GM19240 (cell line): Measurements from ENCODE around the gene SEMA5B.

ENCODE experiments used
- DNase-seq: peaks from one replicate; pipeline ENCODE4 v3.0.0; 2011; ENCODE audit warnings: low spot score; ENCODE audit not compliant: insufficient read length

Gene SEMA5B

GRCh38 chr3:123025642-123026521, 1.7 kb downstream of the SEMA5B start:
- no peak for DNase-seq

GRCh38 chr3:123024056-123024455, 3.5 kb downstream of the SEMA5B start:
- DNase-seq, result no peak

- no peak for DNase-seq
Measured at GRCh38 chr3:123021996-123022510, 5.5 kb downstream of the SEMA5B start.

DNA sequence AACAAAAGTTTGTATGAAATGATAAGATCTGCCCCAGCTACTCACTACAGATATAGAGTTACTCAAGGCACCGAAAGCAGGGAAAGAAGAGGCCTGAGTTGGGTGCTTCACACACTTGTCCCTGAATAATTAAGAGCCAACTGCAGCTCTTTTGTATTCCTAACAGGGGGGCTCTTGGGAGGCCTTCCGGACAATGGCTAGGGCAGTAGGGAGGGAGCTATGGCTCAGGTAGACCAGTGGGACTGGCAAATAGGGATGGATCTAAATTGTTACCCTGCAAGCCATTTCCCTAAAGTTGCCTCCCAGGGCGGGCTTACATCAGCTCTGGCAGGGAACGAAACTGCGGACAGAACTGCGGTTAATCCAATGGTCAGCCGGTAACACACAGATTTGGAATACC, 6.2 kb downstream of the SEMA5B start:
- DNase-seq, result no peak

DNA sequence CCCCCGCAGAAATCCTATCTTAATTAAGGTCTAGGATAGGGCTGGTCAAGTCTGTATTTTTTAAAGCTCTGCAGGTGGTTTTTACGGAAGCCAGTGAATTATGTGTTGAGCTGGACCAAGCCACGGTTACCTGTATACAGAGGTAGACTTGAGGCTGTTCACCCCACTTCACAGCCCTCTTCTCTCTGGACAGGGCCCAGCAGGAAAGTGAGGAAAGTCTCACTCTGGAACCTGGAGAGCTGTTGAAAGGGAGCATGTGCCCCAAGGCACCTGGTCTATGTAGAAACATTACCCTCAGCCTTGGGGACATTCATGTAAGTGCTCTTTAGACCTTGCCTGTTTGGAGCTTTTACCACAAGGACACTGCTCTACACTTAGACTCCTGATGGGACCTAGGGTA, 6.9 kb downstream of the SEMA5B start:
- no peak for DNase-seq

- no peak for DNase-seq
Measured at GRCh38 chr3:123019591-123019990, 8.0 kb downstream of the SEMA5B start.

DNA sequence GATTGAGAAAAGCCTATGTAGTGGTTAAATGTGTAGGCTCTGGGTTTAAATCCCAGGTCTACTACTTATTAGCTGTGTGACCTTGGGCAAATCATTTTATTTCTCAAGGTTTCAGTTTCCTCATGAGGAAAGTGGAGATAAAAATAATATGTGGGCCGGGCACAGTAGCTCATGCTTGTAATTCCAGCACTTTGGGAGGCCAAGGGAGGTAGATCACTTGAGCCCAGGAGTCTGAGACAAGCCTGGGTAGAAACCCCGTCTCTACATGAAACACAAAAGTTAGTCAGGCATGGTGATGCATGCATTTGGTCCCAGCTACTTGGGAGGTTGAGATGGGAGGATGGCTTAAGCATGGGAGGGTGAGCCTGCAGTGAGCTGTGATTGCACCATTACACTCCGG, 8.4 kb downstream of the SEMA5B start:
- no peak for DNase-seq

DNA sequence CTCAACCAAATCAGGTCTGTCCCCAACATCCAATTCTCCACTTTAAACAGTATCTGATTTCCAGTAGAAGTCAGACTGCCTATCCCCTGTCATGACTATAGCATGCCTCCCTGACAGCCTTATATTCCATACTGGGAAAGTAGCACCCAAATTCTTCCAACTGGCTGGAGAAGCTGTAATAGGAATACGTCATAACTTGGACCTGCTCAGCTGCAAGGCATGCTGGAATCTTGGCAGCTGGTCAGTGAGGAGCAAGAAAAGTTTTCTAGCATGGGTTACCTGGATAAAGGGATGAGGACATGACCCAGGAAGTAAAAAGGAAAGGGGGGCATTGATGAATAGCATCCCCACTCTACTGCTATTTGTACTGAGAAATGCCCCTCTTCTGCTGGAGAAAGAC, 8.9 kb downstream of the SEMA5B start:
- DNase-seq, result no peak

DNA sequence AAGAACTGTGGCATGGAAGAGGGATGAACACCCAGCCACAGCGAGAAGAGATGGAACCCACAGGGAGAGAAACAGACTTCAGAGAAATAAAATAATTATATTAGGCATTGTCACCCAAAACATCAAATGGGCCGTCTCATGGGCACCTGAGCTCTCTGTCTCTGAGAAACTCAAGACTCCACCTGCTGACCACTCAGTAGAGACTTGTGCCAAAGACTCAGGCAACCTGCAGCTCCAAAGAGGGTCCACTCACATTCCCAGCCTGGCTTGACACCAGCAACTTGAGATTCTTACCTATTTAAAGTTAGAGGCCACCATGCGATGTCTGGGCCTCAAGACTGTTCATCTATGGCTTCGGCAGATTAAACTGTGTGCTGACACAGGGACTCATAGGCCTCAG, 12.0 kb downstream of the SEMA5B start:
- no peak for DNase-seq

DNA sequence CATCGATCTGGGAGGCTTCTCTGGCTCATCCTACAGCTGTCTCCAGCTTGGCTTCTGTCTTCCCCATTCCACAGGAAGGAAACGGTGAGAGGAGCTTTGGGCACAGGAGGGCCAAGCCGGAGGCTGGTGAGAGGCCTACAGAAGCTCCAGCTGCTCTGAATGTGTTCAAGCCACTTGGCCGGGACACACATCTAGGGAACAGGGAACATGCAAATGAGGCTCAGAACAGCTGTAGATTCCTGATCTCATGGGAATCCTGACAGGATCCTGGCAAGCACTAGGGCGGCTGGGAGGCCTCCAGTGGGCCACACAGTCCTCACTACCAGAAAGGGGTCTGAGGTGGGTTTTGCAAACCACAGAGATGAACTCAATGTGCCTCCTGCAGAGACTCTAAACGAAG, 13.7 kb downstream of the SEMA5B start:
- DNase-seq, result no peak

DNA sequence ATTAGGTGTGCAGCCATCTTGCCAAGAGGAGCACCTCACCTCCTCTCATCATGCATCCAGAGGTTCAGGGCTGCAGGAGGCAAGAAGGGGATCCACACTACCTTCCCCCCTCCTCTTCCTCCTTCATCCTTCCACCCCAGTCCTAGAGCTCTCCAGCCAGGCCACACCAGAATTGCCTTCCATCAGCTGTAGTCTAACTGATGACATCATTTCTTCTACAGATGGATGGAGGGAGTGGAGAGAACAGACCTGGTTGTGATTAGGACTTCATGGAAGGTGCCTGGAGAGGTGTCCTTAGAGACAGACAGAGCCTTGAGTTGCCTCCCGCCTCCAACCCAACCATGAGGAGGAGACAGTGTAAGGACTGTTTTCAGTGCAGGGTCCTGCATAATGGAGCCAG, 14.9 kb downstream of the SEMA5B start:
- no peak for DNase-seq

DNA sequence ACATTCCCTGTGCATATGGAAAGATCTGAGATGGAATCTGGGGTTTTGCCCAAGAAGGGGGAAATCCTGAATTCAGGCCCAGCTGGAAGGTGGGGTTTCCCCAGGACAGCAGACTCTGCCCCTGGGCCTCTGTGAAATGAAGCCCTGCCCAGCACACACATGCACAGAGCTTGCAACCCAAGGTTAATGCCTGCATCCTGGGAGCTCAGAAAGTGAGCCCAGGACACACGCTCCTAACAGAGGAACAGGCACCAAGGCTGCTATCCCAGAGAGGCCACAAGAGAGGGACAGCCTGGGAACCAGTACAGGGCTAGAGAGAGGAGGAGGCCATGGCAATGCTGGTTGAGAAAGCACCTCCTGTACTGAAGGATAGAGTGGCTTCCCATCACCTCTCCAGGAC, 16.1 kb downstream of the SEMA5B start:
- no peak for DNase-seq

- no peak for DNase-seq
Measured at GRCh38 chr3:123008840-123009239, 18.7 kb downstream of the SEMA5B start.

DNA sequence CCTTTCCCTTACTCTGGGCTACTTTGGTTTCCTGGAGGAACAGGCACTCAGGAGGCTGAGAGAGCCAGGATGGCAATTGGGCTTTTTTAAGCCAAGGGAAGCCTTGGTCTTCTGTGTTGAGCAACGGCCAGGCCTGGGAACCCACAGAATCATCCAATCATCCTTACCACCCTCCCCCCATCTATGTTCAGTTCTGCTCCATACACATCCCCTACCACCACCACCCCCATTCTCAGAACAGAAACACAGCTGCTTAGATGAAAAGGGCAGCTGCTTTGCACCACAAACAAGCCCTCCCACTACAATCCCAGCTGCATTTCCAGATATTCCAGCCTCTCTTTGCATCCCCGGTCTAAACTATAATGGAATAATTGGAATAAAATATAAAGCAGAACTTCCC, 21.0 kb downstream of the SEMA5B start:
- no peak for DNase-seq

DNA sequence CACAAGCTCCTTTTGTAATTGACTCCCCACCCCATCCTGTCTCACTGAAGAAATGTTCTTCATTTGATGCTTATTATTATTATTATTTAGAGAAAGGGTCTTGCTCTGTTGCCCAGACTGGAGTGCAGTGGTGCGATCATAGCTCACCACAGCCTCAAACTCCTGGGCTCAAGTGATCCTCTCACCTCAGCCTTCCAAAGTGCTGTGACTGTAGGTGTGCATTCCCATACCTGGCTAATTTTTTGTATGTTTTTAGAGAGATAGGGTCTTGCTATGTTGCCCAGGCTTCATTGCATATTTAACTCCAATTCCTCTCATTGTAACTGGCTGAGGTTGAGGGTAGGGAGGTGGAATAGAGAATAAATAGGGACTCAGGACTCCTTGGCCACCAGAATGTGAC, 22.3 kb downstream of the SEMA5B start:
- no peak for DNase-seq

GRCh38 chr3:123004201-123004918, 23.2 kb downstream of the SEMA5B start:
- no peak for DNase-seq

- no peak for DNase-seq
Measured at GRCh38 chr3:123002749-123003497, 24.6 kb downstream of the SEMA5B start.

DNA sequence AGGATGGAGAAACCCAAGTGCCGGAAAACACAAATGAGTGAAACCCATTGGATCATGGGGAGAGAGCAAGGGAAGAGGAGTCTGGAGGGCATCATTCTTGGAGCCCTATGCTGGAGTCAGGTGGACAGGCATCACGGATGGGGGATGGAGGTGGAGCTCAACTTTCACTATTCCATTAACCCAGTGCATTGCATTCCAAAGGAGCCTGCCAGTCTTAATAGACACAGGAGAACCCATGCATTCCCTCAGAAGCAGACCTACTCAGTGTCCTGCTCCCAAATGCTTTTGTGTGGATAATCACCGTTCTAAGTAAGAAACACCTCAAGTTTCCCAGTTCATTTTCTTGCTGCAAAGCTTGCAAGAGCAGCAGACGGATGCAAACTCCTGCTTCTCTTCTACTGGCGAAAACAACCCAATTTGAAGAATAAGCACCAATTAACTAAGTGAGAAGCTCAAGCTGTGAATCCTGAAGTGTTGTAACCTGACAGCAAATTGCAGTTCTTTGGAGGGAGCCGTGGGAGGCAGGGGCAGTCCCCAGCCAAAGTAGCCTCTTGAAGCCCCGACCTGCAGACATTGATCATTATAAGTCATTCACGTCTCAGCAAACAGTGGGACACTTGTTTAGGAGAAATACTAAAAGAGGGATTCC, 25.3 kb downstream of the SEMA5B start:
- DNase-seq, result no peak

GRCh38 chr3:122998856-122999255, 28.7 kb downstream of the SEMA5B start:
- DNase-seq, result no peak

GRCh38 chr3:122998206-122998605, 29.4 kb downstream of the SEMA5B start:
- no peak for DNase-seq

- no peak for DNase-seq
Measured at GRCh38 chr3:122996038-122996580, 31.5 kb downstream of the SEMA5B start.
